CD4-positive, alpha-beta T cell (primary cell): Measurements from ENCODE around the gene CD82. TPM values are rescaled to one million over a fixed set of nuclear protein-coding genes. Genes with fewer than 3 reads are reported as not detected.
"Not testable (repeated sequence)": the region's sequence is repeated elsewhere in the genome, so short reads cannot be mapped to it uniquely, and the experiment has no call there.

Experiments used
- ATAC-seq: fragments of 200-7000 bp; cut with Tn5 transposase; one replicate; pipeline ENCODE4 v1.10.0; 2022; ENCODE audit warnings: mild to moderate bottlenecking; ENCODE audit not compliant: poor library complexity
- CTCF ChIA-PET: fragments of 350-600 bp; sonication (Branson Sonifier 250); formaldehyde crosslinking; loops from one replicate; lab custom pipeline; 2021; ENCODE audit warnings: antibody characterized with exemption, inconsistent platforms; lab: Charles Lee
- POLR2A ChIA-PET: fragments of 350-600 bp; sonication (Branson Sonifier 250); formaldehyde crosslinking; loops from one replicate; lab custom pipeline; 2021; ENCODE audit warnings: antibody characterized with exemption, inconsistent platforms; lab: Charles Lee
- DNase-seq, 14 experiments: peaks; one replicate each; pipeline ENCODE4 v3.0.0-alpha.2; 2013 to 2020; ENCODE audit warnings: mixed read lengths in 2 of 14
- H3K27ac ChIP-seq, 2 donors: one replicate each; pipeline versions ENCODE4 v1.5.1 to v1.7.0; 2013; ENCODE audit warnings: low read length in 2 of 2, low read depth in 1 of 2, mild to moderate bottlenecking in 1 of 2
- H3K27me3 ChIP-seq, 2 experiments: 1 replicate in 1 of 2; 2 replicates in 1 of 2; pipeline versions ENCODE4 v1.6.1 to v1.7.0; 2013; ENCODE audit warnings: low read length in 2 of 2, control low read depth in 1 of 2, mild to moderate bottlenecking in 1 of 2, moderate library complexity in 1 of 2; ENCODE audit not compliant: insufficient read depth in 2 of 2, control insufficient read depth in 1 of 2
- H3K36me3 ChIP-seq: one replicate; pipeline ENCODE4 v1.6.1; 2013; ENCODE audit warnings: low read length, control low read depth; ENCODE audit not compliant: insufficient read depth
- H3K4me1 ChIP-seq: one replicate; pipeline ENCODE4 v1.6.1; 2013; ENCODE audit warnings: low read length, control low read depth; ENCODE audit not compliant: insufficient read depth
- H3K4me3 ChIP-seq: one replicate; pipeline ENCODE4 v1.5.1; 2013; ENCODE audit warnings: mild to moderate bottlenecking, low read length, moderate library complexity
- H3K9me3 ChIP-seq, 2 experiments: 1 replicate in 1 of 2; 2 replicates in 1 of 2; pipeline versions ENCODE4 v1.6.1 to v1.7.0; 2013; ENCODE audit warnings: low read length in 2 of 2, mild to moderate bottlenecking in 2 of 2, control low read depth in 1 of 2, moderate library complexity in 1 of 2; ENCODE audit not compliant: control insufficient read depth in 1 of 2, insufficient read depth in 1 of 2
- H3K27ac Mint-ChIP-seq: one replicate; pipeline ENCODE4 v1.8.0; 2020; ENCODE audit warnings: mixed read lengths
- H3K27me3 Mint-ChIP-seq: one replicate; pipeline ENCODE4 v1.8.0; 2021; ENCODE audit warnings: mixed read lengths
- H3K36me3 Mint-ChIP-seq: one replicate; pipeline ENCODE4 v1.8.0; 2021; ENCODE audit warnings: low read depth, mixed read lengths
- H3K4me1 Mint-ChIP-seq: one replicate; pipeline ENCODE4 v1.8.0; 2021; ENCODE audit warnings: low read depth, mixed read lengths
- H3K4me3 Mint-ChIP-seq: one replicate; pipeline ENCODE4 v1.8.0; 2020; ENCODE audit warnings: mild to moderate bottlenecking, mixed read lengths
- H3K9me3 Mint-ChIP-seq: one replicate; pipeline ENCODE4 v1.8.0; 2020; ENCODE audit warnings: mixed read lengths
- CTCF ChIP-seq: fragments of 200-600 bp; IDR thresholded peaks from one replicate; pipeline ENCODE4 v1.8.0; 2022; ENCODE audit warnings: antibody characterized with exemption, mild to moderate bottlenecking
- intact Hi-C, 2 experiments: fragments of 100-400 bp; cut with DNase I in 1 of 2; cut with micrococcal nuclease in 1 of 2; formaldehyde crosslinking; loops; one replicate each; pipeline versions ENCODE4 v1.15.1 to v1.9.0; 2023 to 2025; cut with DNase I, micrococcal nuclease
- total RNA-seq, 174 experiments: library from RNA in 2 of 174; stranded (reverse) in 2 of 174; gene quantifications; one replicate each; pipeline ENCODE4 v1.2.3 and lab custom pipeline; 2021 to 2026

Gene CD82
- total RNA-seq, 2 experiments from 2014 or later, result 33.8 to 37.3 TPM

GRCh38 chr11:44556735-44557409 is 8.6 kb upstream of the CD82 start:
- Histone ChIP-seq H3K27ac (no peak overlapping the region), H3K36me3 (no peaks in the 10 kb centered on the region), H3K4me1 (peaks cover 20% of the 10 kb centered on the region), H3K27me3 (no peaks in the 10 kb centered on the region), H3K9me3 (no peaks in the 10 kb centered on the region), H3K4me3 (no peak overlapping the region)
- TF ChIP-seq CTCF, result peak; percentile 86
- intact Hi-C loops, result loop anchor here (1.0 to 5.0 kb wide), 8 partner anchors 60 to 354 kb away; partner anchors contain the start of gene TSPAN18 (in 1 of the 2)
- Mint-ChIP-seq H3K4me3 (no peak overlapping the region), H3K9me3 (no peaks in the 10 kb centered on the region), H3K27ac (peak overlapping the region; percentile 37), H3K27me3 (no peaks in the 10 kb centered on the region), H3K4me1 (peaks cover 35% of the 10 kb centered on the region), H3K36me3 (no peaks in the 10 kb centered on the region)
- CTCF ChIA-PET, result interaction anchor here (0.7 to 13.1 kb wide), 14 partner anchors 9 to 355 kb away, joined by 3 to 168 read pairs (median 4); partner anchors contain the start of gene CD82
- POLR2A ChIA-PET, result interaction anchor here (0.6 to 1.0 kb wide), 4 partner anchors 9 to 66 kb away, joined by 3 to 4 read pairs (median 4); partner anchors contain the start of gene CD82
- DNase-seq, result peak; percentile 57 to 83 (median 64)
- ATAC-seq, result peak; percentile 71

- no peak overlapping the region for H3K4me3 ChIP-seq
- H3K27ac Mint-ChIP-seq, result no peak overlapping the region
- ChIA-PET CTCF (interaction anchor here (0.7 to 13.1 kb wide), 14 partner anchors 8 to 354 kb away, joined by 3 to 168 read pairs (median 4); partner anchors contain the start of gene CD82), POLR2A (interaction anchor here (0.6 to 2.0 kb wide), 5 partner anchors 12 to 65 kb away, joined by 3 to 4 read pairs (median 4); no protein-coding TSS in a partner anchor)
- peaks cover 35% of the 10 kb centered on the region for H3K4me1 Mint-ChIP-seq
- H3K27me3 Mint-ChIP-seq, result no peaks in the 10 kb centered on the region
- no peaks in the 10 kb centered on the region for H3K27me3 ChIP-seq
- no peak for TF ChIP-seq CTCF
- intact Hi-C loops, result loop anchor here in 1 of 2 experiments (2.0 to 5.0 kb wide), 4 partner anchors 170 to 353 kb away; partner anchors contain the start of gene TSPAN18
- no peak for ATAC-seq
- peaks cover 20% of the 10 kb centered on the region for H3K4me1 ChIP-seq
- H3K36me3 Mint-ChIP-seq, result no peaks in the 10 kb centered on the region
- H3K36me3 ChIP-seq, result no peaks in the 10 kb centered on the region
- no peaks in the 10 kb centered on the region for H3K9me3 ChIP-seq
- H3K27ac ChIP-seq, result no peak overlapping the region
- no peak for DNase-seq
- H3K9me3 Mint-ChIP-seq, result no peaks in the 10 kb centered on the region
- H3K4me3 Mint-ChIP-seq, result no peak overlapping the region
These were observed 8.0 kb upstream of the CD82 start for GRCh38 chr11:44557464-44557863.

GRCh38 chr11:44559207-44559939 is 6.1 kb upstream of the CD82 start:
- Histone ChIP-seq H3K9me3 (no peaks in the 10 kb centered on the region), H3K4me1 (peaks cover 24% of the 10 kb centered on the region), H3K36me3 (no peaks in the 10 kb centered on the region), H3K27ac (no peak overlapping the region), H3K4me3 (no peak overlapping the region), H3K27me3 (no peaks in the 10 kb centered on the region)
- no peak for TF ChIP-seq CTCF
- ChIA-PET CTCF (interaction anchor here (1.0 to 13.1 kb wide), 4 partner anchors 55 to 541 kb away, joined by 3 to 168 read pairs (median 6); no protein-coding TSS in a partner anchor), POLR2A (interaction anchor here (1.0 to 2.0 kb wide), 6 partner anchors 10 to 58 kb away, joined by 3 to 7 read pairs (median 4); no protein-coding TSS in a partner anchor)
- Mint-ChIP-seq H3K27me3 (no peaks in the 10 kb centered on the region), H3K9me3 (no peaks in the 10 kb centered on the region), H3K4me3 (no peak overlapping the region), H3K36me3 (no peaks in the 10 kb centered on the region), H3K27ac (peak overlapping the region; percentile 24), H3K4me1 (peaks cover 45% of the 10 kb centered on the region)
- ATAC-seq, result peak; percentile 41
- intact Hi-C loops, result loop anchor here in 1 of 2 experiments (5.0 kb wide), 2 partner anchors 168 to 333 kb away; partner anchors contain the start of gene TSPAN18
- DNase-seq, result peak in 4 of 14 experiments; percentile 27 to 58 (median 53)

- H3K27me3 Mint-ChIP-seq, H3K9me3 ChIP-seq, H3K27ac ChIP-seq, H3K27me3 ChIP-seq, DNase-seq, H3K9me3 Mint-ChIP-seq, H3K36me3 ChIP-seq, ATAC-seq, H3K4me3 Mint-ChIP-seq, H3K36me3 Mint-ChIP-seq, H3K4me3 ChIP-seq: not testable (repeated sequence)
- H3K4me1 ChIP-seq, result peaks cover 29% of the 10 kb centered on the region
- intact Hi-C loops, result loop anchor here in 1 of 2 experiments (5.0 to 10.0 kb wide), 3 partner anchors 167 to 795 kb away; partner anchors contain the start of gene TSPAN18
- H3K4me1 Mint-ChIP-seq, result peaks cover 50% of the 10 kb centered on the region
- peak overlapping the region; percentile 24 for H3K27ac Mint-ChIP-seq
- POLR2A ChIA-PET, result interaction anchor here (1.0 to 1.9 kb wide), 5 partner anchors 14 to 57 kb away, joined by 3 to 7 read pairs (median 4); no protein-coding TSS in a partner anchor
- CTCF ChIA-PET, result interaction anchor here (1.0 to 13.1 kb wide), 3 partner anchors 55 to 216 kb away, joined by 4 to 168 read pairs (median 7); no protein-coding TSS in a partner anchor
These were observed 5.5 kb upstream of the CD82 start for GRCh38 chr11:44559940-44560300.
